Endodermal cell (in vitro differentiated cells): Measurements from ENCODE around the gene DIP2B. TPM values are rescaled to one million over a fixed set of nuclear protein-coding genes. Genes with fewer than 3 reads are reported as not detected.

Experiments used
- DNase-seq: peaks from one replicate; pipeline ENCODE4 v3.0.0-alpha.2; 2017
- H3K27ac ChIP-seq: 2 replicates; pipeline ENCODE4 v1.5.1; 2013; ENCODE audit warnings: mild to moderate bottlenecking, low read depth, low read length, moderate library complexity
- H3K27me3 ChIP-seq: 2 replicates; pipeline ENCODE4 v1.6.1; 2013; ENCODE audit warnings: mild to moderate bottlenecking, low read length, moderate library complexity; ENCODE audit not compliant: insufficient read depth, control insufficient read depth, poor library complexity, severe bottlenecking
- H3K36me3 ChIP-seq: 2 replicates; pipeline ENCODE4 v1.7.0; 2013; ENCODE audit warnings: mild to moderate bottlenecking, low read length, moderate library complexity; ENCODE audit not compliant: control insufficient read depth, insufficient read depth
- H3K4me1 ChIP-seq: one replicate; pipeline ENCODE4 v1.7.0; 2013; ENCODE audit warnings: low read length; ENCODE audit not compliant: control insufficient read depth, insufficient read depth
- H3K4me3 ChIP-seq: 2 replicates; pipeline ENCODE4 v1.5.1; 2013; ENCODE audit warnings: mild to moderate bottlenecking, low read length, moderate library complexity
- H3K9ac ChIP-seq: 2 replicates; pipeline ENCODE4 v1.6.1; 2013; ENCODE audit warnings: mild to moderate bottlenecking, low read length, moderate library complexity; ENCODE audit not compliant: poor library complexity, severe bottlenecking; ENCODE audit errors: extremely low read depth
- H3K9me3 ChIP-seq: 2 replicates; pipeline ENCODE4 v1.6.1; 2013; ENCODE audit warnings: mild to moderate bottlenecking, low read length, moderate library complexity; ENCODE audit not compliant: control insufficient read depth
- H3K27ac Mint-ChIP-seq: 2 replicates; pipeline ENCODE4 v1.8.0; 2020; ENCODE audit warnings: mixed read lengths
- H3K27me3 Mint-ChIP-seq: 2 replicates; pipeline ENCODE4 v1.8.0; 2021; ENCODE audit warnings: mild to moderate bottlenecking, mixed read lengths; ENCODE audit not compliant: insufficient read depth
- H3K36me3 Mint-ChIP-seq: 2 replicates; pipeline ENCODE4 v1.8.0; 2020; ENCODE audit warnings: low read depth, mixed read lengths
- H3K4me1 Mint-ChIP-seq: 2 replicates; pipeline ENCODE4 v1.8.0; 2020; ENCODE audit warnings: mixed read lengths
- H3K4me3 Mint-ChIP-seq: 2 replicates; pipeline ENCODE4 v1.8.0; 2020; ENCODE audit warnings: mild to moderate bottlenecking, moderate library complexity, mixed read lengths
- H3K9me3 Mint-ChIP-seq: 2 replicates; pipeline ENCODE4 v1.8.0; 2020; ENCODE audit warnings: mild to moderate bottlenecking, mixed read lengths
- CTCF ChIP-seq: fragments of 200-600 bp; sonication (generic); conservative IDR thresholded peaks from 2 replicates; pipeline ENCODE4 v1.5.0; 2021; ENCODE audit warnings: antibody characterized with exemption, mild to moderate bottlenecking
- WGBS, 2 experiments: methylation state at CpG; one replicate each; pipeline versions ENCODE4 v1.1.5 to v1.1.7; 2013; ENCODE audit warnings: missing lambda C conversion rate in 2 of 2, mixed read lengths in 1 of 2; ENCODE audit not compliant: insufficient coverage in 1 of 2, insufficient read length in 1 of 2; 5-methylcytosine and 5-hydroxymethylcytosine counted together
- total RNA-seq, 2 donors: library from RNA; stranded (reverse); fragmentation: NEBNext Ultra II Directional in 1 of 2; extraction: Animal tissue kit (Norgen Biotek cat#: 25700) in 1 of 2; gene quantifications; 2 replicates in 1 of 2; 3 replicates in 1 of 2; pipeline ENCODE4 v1.2.1, GENCODE V29; 2021

The DIP2B gene
- total RNA-seq, 2 donors from 2014 or later, result 20.6 to 21.3 TPM

GRCh38 chr12:50569321-50569720 lies 64.5 kb downstream of the DIP2B start:
- Histone ChIP-seq H3K4me1 (peaks cover 9% of the 10 kb centered on the region), H3K9ac (no peak overlapping the region), H3K27me3 (no peaks in the 10 kb centered on the region), H3K36me3 (no peaks in the 10 kb centered on the region), H3K27ac (no peak overlapping the region), H3K4me3 (no peak overlapping the region), H3K9me3 (no peaks in the 10 kb centered on the region)
- no peak overlapping the region for H3K27ac Mint-ChIP-seq
- no peak for DNase-seq
- peaks cover 33% of the 10 kb centered on the region for H3K4me1 Mint-ChIP-seq
- H3K27me3 Mint-ChIP-seq, result no peaks in the 10 kb centered on the region
- 58% methylated on average over 2 of the region's 2 CpGs; no CpG with 5 or more reads in 1 of the 2 experiments for whole genome bisulfite sequencing, 2 experiments
- H3K36me3 Mint-ChIP-seq, result peaks cover 3% of the 10 kb centered on the region
- no peaks in the 10 kb centered on the region for H3K9me3 Mint-ChIP-seq
- no peak overlapping the region for H3K4me3 Mint-ChIP-seq
- no peak for TF ChIP-seq CTCF

- Histone ChIP-seq H3K27me3 (no peaks in the 10 kb centered on the region), H3K36me3 (no peaks in the 10 kb centered on the region), H3K4me3 (no peak overlapping the region), H3K9ac (no peak overlapping the region), H3K4me1 (peaks cover 9% of the 10 kb centered on the region), H3K9me3 (no peaks in the 10 kb centered on the region), H3K27ac (no peak overlapping the region)
- Mint-ChIP-seq H3K9me3 (no peaks in the 10 kb centered on the region), H3K4me1 (peaks cover 39% of the 10 kb centered on the region), H3K27me3 (no peaks in the 10 kb centered on the region), H3K27ac (no peak overlapping the region), H3K36me3 (peaks cover 3% of the 10 kb centered on the region), H3K4me3 (no peak overlapping the region)
- DNase-seq, result no peak
- TF ChIP-seq CTCF, result no peak
- WGBS, 2 experiments, result 92 to 100% methylated on average over 3 of the region's 3 CpGs
These were observed 65.1 kb downstream of the DIP2B start for GRCh38 chr12:50569876-50570275.

GRCh38 chr12:50571786-50572185 lies 67.0 kb downstream of the DIP2B start:
- DNase-seq, result no peak
- Histone ChIP-seq H3K4me1 (peaks cover 9% of the 10 kb centered on the region), H3K9ac (no peak overlapping the region), H3K9me3 (no peaks in the 10 kb centered on the region), H3K27me3 (no peaks in the 10 kb centered on the region), H3K4me3 (no peak overlapping the region), H3K27ac (no peak overlapping the region), H3K36me3 (no peaks in the 10 kb centered on the region)
- 81 to 94% methylated on average over 4 to 7 of the region's 7 CpGs for WGBS, 2 experiments
- H3K9me3 Mint-ChIP-seq, result no peaks in the 10 kb centered on the region
- no peak overlapping the region for H3K27ac Mint-ChIP-seq
- H3K27me3 Mint-ChIP-seq, result no peaks in the 10 kb centered on the region
- TF ChIP-seq CTCF, result no peak
- no peak overlapping the region for H3K4me3 Mint-ChIP-seq
- peaks cover 45% of the 10 kb centered on the region for H3K4me1 Mint-ChIP-seq
- peaks cover 3% of the 10 kb centered on the region for H3K36me3 Mint-ChIP-seq
